DMS153 treated with DMSO at 0.1 percent for 48 hours (cell line): ENCODE data around the gene ITGA6.

Experiments
- DNase-seq: peaks from one replicate; lab custom pipeline; 2025; ENCODE audit not compliant: unreplicated experiment; lab: John Stamatoyannopoulos, UW

Gene ITGA6

GRCh38 chr2:172427256-172427989, at the start of gene ITGA6:
Gene ITGA6 (plus strand): TSS chr2:172427586.
- DNase-seq = peak; percentile 59

- no peak for DNase-seq
Observed at GRCh38 chr2:172380436-172381274, 46.7 kb upstream of the ITGA6 start.

GRCh38 chr2:172381275-172382027, 45.9 kb upstream of the ITGA6 start:
- DNase-seq = no peak

- no peak for DNase-seq
Observed at GRCh38 chr2:172387361-172387760, 40.0 kb upstream of the ITGA6 start.

- no peak for DNase-seq
Observed at GRCh38 chr2:172389685-172390339, 37.6 kb upstream of the ITGA6 start.

GRCh38 chr2:172394002-172394401, 33.4 kb upstream of the ITGA6 start:
- DNase-seq = no peak

GRCh38 chr2:172395503-172395902, 31.9 kb upstream of the ITGA6 start:
- no peak for DNase-seq

GRCh38 chr2:172397148-172397834, 30.1 kb upstream of the ITGA6 start:
- no peak for DNase-seq

- DNase-seq = no peak
Observed at GRCh38 chr2:172398440-172398839, 28.9 kb upstream of the ITGA6 start.

- no peak for DNase-seq
Observed at GRCh38 chr2:172399765-172400164, 27.6 kb upstream of the ITGA6 start.

- DNase-seq = no peak
Observed at GRCh38 chr2:172402198-172402597, 25.2 kb upstream of the ITGA6 start.

GRCh38 chr2:172403402-172403801, 24.0 kb upstream of the ITGA6 start:
- no peak for DNase-seq

- no peak for DNase-seq
Observed at GRCh38 chr2:172403881-172404468, 23.4 kb upstream of the ITGA6 start.

- no peak for DNase-seq
Observed at GRCh38 chr2:172404824-172405223, 22.6 kb upstream of the ITGA6 start.

GRCh38 chr2:172405673-172406072, 21.7 kb upstream of the ITGA6 start:
- no peak for DNase-seq

- peak; percentile 84 for DNase-seq
Observed at GRCh38 chr2:172408143-172408766, 19.1 kb upstream of the ITGA6 start.

- no peak for DNase-seq
Observed at GRCh38 chr2:172409042-172409441, 18.3 kb upstream of the ITGA6 start.

- DNase-seq = no peak
Observed at GRCh38 chr2:172412984-172413492, 14.3 kb upstream of the ITGA6 start.

GRCh38 chr2:172415157-172415864, 12.1 kb upstream of the ITGA6 start:
- DNase-seq = no peak
